T47D (cell line): ENCODE data around the gene SEL1L2.
A peak's percentile ranks its signal among the peaks of the same experiment; 100 is the strongest.

Source experiments
- DNase-seq, 2 experiments: peaks; one replicate each; pipeline versions ENCODE4 v3.0.0 to v3.0.0-alpha.2; 2011 to 2012; ENCODE audit warnings: low read depth in 1 of 2, low spot score in 1 of 2
- JUND ChIP-seq: IDR thresholded peaks from 2 replicates; pipeline ENCODE4 v1.6.1; 2012; ENCODE audit warnings: low read depth
- in situ Hi-C: cut with HindIII; loops from 2 replicates; pipeline ENCODE4 v1.10.0; 2016; ENCODE audit warnings: low sequenced_read_pairs, low pct_unique_long_range_greater_than_20kb

Gene SEL1L2

DNA sequence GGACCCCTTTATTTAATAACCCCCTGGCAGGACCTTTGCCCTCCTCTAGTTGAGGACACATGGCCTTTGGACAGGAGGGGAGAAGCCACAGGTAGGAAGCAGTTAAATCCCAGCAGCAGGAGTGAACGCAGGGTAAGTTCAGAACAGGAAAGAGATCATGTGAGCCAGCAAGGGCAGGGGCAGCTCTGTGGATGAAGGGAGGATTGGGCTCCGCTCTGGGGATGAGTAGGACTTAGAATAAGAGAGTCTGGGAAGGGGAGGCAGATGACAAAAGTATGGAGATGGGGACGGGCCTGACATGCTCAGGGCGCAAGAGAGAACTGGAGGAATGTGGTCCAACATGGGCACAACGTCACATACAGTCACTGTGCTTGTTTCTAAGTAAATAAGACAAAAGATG lies 116.6 kb downstream of the SEL1L2 start:
- in situ Hi-C loops = no loop called here
- DNase-seq = no peak
- TF ChIP-seq JUND = no peak

GRCh38 chr20:13870170-13870748 lies 120.2 kb downstream of the SEL1L2 start:
- no peak for TF ChIP-seq JUND
- in situ Hi-C loops = no loop called here
- no peak for DNase-seq

GRCh38 chr20:13868331-13868730 lies 122.1 kb downstream of the SEL1L2 start:
- TF ChIP-seq JUND = no peak

DNA sequence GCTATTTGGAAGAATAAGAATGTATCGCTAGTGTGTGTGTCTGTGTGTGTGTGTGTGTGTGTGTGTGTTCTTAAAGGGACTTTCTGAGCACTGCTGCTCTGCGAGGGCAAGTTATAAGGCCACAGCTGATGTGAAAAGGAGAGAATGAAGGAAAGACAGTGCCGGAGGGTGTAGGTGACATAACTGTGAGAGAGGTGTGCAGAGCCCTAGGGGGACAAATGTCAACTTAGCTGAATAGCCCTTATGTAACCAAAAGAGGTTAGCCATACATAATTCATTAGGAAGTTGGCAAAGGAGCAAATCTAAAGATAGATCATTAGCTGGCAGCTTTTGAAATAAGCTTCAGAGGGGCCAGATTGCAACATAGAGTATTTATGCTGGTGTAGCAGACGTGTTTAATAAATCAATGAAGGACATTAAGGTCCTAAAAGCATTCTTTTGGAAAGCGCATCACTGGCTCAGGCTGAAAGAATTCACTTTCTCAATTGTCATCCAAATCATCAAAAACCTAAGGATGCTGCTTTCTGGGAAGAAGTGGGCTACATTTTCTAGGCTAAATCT lies 124.5 kb downstream of the SEL1L2 start:
- in situ Hi-C loops = no loop called here
- DNase-seq = no peak
- no peak for TF ChIP-seq JUND

More at GRCh38 chr20:13868331-13868730, 122.1 kb downstream of the SEL1L2 start:
- DNase-seq = no peak
- in situ Hi-C loops = no loop called here

- in situ Hi-C loops = no loop called here
- no peak for TF ChIP-seq JUND
- DNase-seq = no peak
These were observed 125.3 kb downstream of the SEL1L2 start for GRCh38 chr20:13865156-13865555.

GRCh38 chr20:13863244-13863643 lies 127.2 kb downstream of the SEL1L2 start:
- in situ Hi-C loops = no loop called here
- TF ChIP-seq JUND = no peak
- no peak for DNase-seq

DNA sequence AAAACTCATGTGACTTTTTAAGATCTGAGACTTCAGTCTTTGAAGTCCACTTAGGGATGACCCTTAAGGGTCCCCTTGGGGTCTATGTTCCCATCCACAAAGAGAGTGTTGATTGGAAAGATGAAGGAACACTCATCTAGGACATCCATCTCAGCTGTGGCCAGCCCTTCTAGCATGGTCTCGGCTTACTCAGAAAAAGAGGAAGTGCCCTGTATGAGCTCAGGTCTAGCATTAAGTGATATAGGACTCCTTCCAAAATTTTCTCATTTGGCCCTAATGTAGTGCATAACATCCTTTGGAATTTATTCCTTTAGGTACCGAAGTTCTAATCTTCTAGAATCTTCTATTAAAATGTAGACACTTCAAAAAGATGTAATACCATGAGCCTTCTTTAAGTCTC lies 128.2 kb downstream of the SEL1L2 start:
- no peak for DNase-seq
- in situ Hi-C loops = no loop called here
- no peak for TF ChIP-seq JUND

GRCh38 chr20:13858871-13859270 lies 131.5 kb downstream of the SEL1L2 start:
- in situ Hi-C loops = no loop called here
- no peak for TF ChIP-seq JUND
- DNase-seq = no peak

DNA sequence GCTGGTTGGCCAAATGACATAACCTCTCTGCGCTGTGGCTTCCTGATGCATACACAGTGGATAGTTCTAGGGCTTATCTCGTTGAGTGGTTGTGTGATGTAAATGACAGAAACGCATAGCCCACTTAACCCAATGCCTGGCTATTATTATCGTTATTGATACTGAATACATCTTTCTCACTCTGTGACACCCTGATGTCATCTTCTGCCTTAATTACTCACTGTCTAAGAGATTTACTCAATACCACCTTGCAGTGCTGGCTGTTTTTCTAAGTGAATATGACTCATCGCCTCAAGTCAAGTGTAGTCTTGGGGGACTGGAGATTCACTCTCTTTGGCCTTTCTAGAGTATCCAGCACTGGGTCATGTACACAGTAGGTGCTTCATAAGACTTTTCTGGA lies 132.0 kb downstream of the SEL1L2 start:
- no peak for TF ChIP-seq JUND
- in situ Hi-C loops = no loop called here
- DNase-seq = no peak

DNA sequence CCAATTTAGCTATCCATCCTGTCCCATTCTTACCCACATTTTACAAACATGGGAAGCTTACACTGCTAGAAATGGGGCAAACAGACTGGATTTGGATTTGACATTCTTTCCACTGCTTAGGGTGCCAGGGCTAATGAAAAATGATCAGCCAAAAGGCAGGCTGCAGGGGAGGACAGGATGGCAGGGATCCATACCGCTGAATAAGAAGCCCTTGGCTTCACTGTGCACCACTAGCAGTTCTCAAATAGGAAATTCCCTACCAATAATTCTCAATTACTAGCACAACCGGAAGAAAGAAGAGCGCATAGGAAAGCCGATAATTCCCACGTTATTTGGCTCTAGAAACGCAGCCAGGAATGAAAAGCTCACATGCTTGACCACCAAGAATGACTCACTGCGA lies 132.5 kb downstream of the SEL1L2 start:
- in situ Hi-C loops = no loop called here

GRCh38 chr20:13857304-13857703 lies 133.1 kb downstream of the SEL1L2 start:
- no peak for TF ChIP-seq JUND
- DNase-seq = peak in 1 of 2 experiments; percentile 44
- in situ Hi-C loops = no loop called here

More for the DNA sequence above, 132.5 kb downstream of the SEL1L2 start:
- DNase-seq = no peak
- no peak for TF ChIP-seq JUND

GRCh38 chr20:13856354-13856753 lies 134.1 kb downstream of the SEL1L2 start:
- in situ Hi-C loops = no loop called here

GRCh38 chr20:13855613-13856012 lies 134.8 kb downstream of the SEL1L2 start:
- in situ Hi-C loops = no loop called here
- no peak for DNase-seq
- TF ChIP-seq JUND = no peak

More at GRCh38 chr20:13856354-13856753, 134.1 kb downstream of the SEL1L2 start:
- TF ChIP-seq JUND = no peak
- DNase-seq = no peak

GRCh38 chr20:13852306-13852705 lies 138.1 kb downstream of the SEL1L2 start:
- no peak for TF ChIP-seq JUND
- in situ Hi-C loops = no loop called here
- DNase-seq = no peak
